ENCODE measurements around the gene AGMO. TPM values are rescaled to one million over a fixed set of nuclear protein-coding genes. Genes with fewer than 3 reads are reported as not detected.

The AGMO gene
- total RNA-seq, 3 donors from 2014 or later, result 1.4 to 4.3 (median 1.6) TPM

GRCh38 chr7:15389073-15389472 lies 172.7 kb downstream of the AGMO start:
- intact Hi-C loops (cut with DNase I; ENCODE audit: low total_unique reads), result no loop called here
- DNase-seq (ENCODE audit: low spot score in 2 of 2), result no peak
- TF ChIP-seq POLR2AphosphoS5 (IDR thresholded peaks at IDR 0.05) (no peak), CTCF (IDR thresholded peaks at IDR 0.05) (no peak), POLR2A (IDR thresholded peaks at IDR 0.05) (no peak)
- H3K4me1 ChIP-seq, result no peaks in the 10 kb centered on the region
- H3K36me3 ChIP-seq, result no peaks in the 10 kb centered on the region
- H3K27ac ChIP-seq, result no peak overlapping the region
- no peak overlapping the region for H3K4me3 ChIP-seq
- H3K27me3 ChIP-seq, result no peaks in the 10 kb centered on the region
- H3K9me3 ChIP-seq, result no peaks in the 10 kb centered on the region

- no peak overlapping the region for H3K27ac ChIP-seq
- no peaks in the 10 kb centered on the region for H3K36me3 ChIP-seq
- H3K9me3 ChIP-seq, result no peaks in the 10 kb centered on the region
- H3K4me1 ChIP-seq, result no peaks in the 10 kb centered on the region
- TF ChIP-seq CTCF (IDR thresholded peaks at IDR 0.05) (no peak), POLR2AphosphoS5 (IDR thresholded peaks at IDR 0.05) (no peak), POLR2A (IDR thresholded peaks at IDR 0.05) (no peak)
- DNase-seq (ENCODE audit: low spot score in 2 of 2), result no peak
- intact Hi-C loops (cut with DNase I; ENCODE audit: low total_unique reads), result no loop called here
- no peak overlapping the region for H3K4me3 ChIP-seq
- H3K27me3 ChIP-seq, result no peaks in the 10 kb centered on the region
Observed at GRCh38 chr7:15378494-15379145, 183.2 kb downstream of the AGMO start.

GRCh38 chr7:15376600-15376999 lies 185.2 kb downstream of the AGMO start:
- Histone ChIP-seq H3K36me3 (no peaks in the 10 kb centered on the region), H3K27me3 (no peaks in the 10 kb centered on the region), H3K9me3 (no peaks in the 10 kb centered on the region), H3K4me3 (no peak overlapping the region), H3K4me1 (no peaks in the 10 kb centered on the region), H3K27ac (no peak overlapping the region)
- intact Hi-C loops (cut with DNase I; ENCODE audit: low total_unique reads), result no loop called here
- DNase-seq (ENCODE audit: low spot score in 2 of 2), result no peak
- no peak for TF ChIP-seq POLR2AphosphoS5 (IDR thresholded peaks at IDR 0.05)
- TF ChIP-seq CTCF (IDR thresholded peaks at IDR 0.05), result no peak

GRCh38 chr7:15370441-15370840 lies 191.4 kb downstream of the AGMO start:
- Histone ChIP-seq H3K36me3 (no peaks in the 10 kb centered on the region), H3K27ac (no peak overlapping the region), H3K4me3 (no peak overlapping the region), H3K9me3 (no peaks in the 10 kb centered on the region), H3K27me3 (no peaks in the 10 kb centered on the region), H3K4me1 (no peaks in the 10 kb centered on the region)
- TF ChIP-seq POLR2AphosphoS5 (IDR thresholded peaks at IDR 0.05) (no peak), CTCF (IDR thresholded peaks at IDR 0.05) (no peak), POLR2A (IDR thresholded peaks at IDR 0.05) (no peak)
- DNase-seq (ENCODE audit: low spot score in 2 of 2), result no peak
- intact Hi-C loops (cut with DNase I; ENCODE audit: low total_unique reads), result no loop called here

- Histone ChIP-seq H3K4me1 (no peaks in the 10 kb centered on the region), H3K4me3 (no peak overlapping the region), H3K36me3 (no peaks in the 10 kb centered on the region), H3K27ac (no peak overlapping the region), H3K27me3 (no peaks in the 10 kb centered on the region), H3K9me3 (no peaks in the 10 kb centered on the region)
- intact Hi-C loops (cut with DNase I; ENCODE audit: low total_unique reads), result no loop called here
- no peak for DNase-seq (ENCODE audit: low spot score in 2 of 2)
- TF ChIP-seq POLR2A (IDR thresholded peaks at IDR 0.05) (no peak), POLR2AphosphoS5 (IDR thresholded peaks at IDR 0.05) (no peak), CTCF (IDR thresholded peaks at IDR 0.05) (no peak)
Observed at GRCh38 chr7:15368653-15369052, 193.2 kb downstream of the AGMO start.

All from breast epithelium (tissue), 4 donors.